K562 (cell line): ENCODE results near the gene CAPZB. TPM values are rescaled to one million over a fixed set of nuclear protein-coding genes. Genes with fewer than 3 reads are reported as not detected.

ENCODE experiments used
- ATAC-seq: fragments of 200-7000 bp; cut with Tn5 transposase; 3 replicates; pipeline ENCODE4 v1.9.1; 2020; ENCODE audit warnings: moderate library complexity
- BruUV-seq: library from RNA; stranded (reverse); fragments of 400-500 nt; replicated peaks from 2 replicates; lab custom pipeline; 2021; lab: Mats Ljungman, UMichigan
- CTCF ChIA-PET: fragments of 300-600 bp; formaldehyde crosslinking; extraction: SDS; loops from one replicate; lab custom pipeline; 2021; ENCODE audit warnings: low intra/inter-chr PET ratio; lab: Yijun Ruan, JAX
- POLR2A ChIA-PET: fragments of 300-600, 350-650 bp; sonication (Branson Sonifier 250); formaldehyde crosslinking; extraction: SDS; loops from one replicate; lab custom pipeline; 2021; ENCODE audit warnings: antibody characterized with exemption, inconsistent platforms; lab: Yijun Ruan, JAX
- DNase-seq, 4 experiments: peaks; one replicate each; pipeline versions ENCODE4 v3.0.0 to v3.0.0-alpha.2; 2011 to 2018; ENCODE audit warnings: low spot score in 3 of 4, mixed read lengths in 3 of 4; ENCODE audit errors: extremely low read depth in 1 of 4
- FAIRE-seq: peaks from 2 replicates; lab custom pipeline; 2011; peaks lifted over from hg19 to GRCh38; lab: Jason Lieb, UNC
- H2AFZ ChIP-seq: 2 replicates; pipeline ENCODE4 v1.6.0; 2011; ENCODE audit warnings: low read depth, low read length, control low read depth, inconsistent platforms
- H3K27ac ChIP-seq: fragments of 200-600 bp; 3 replicates; pipeline ENCODE4 v1.8.0; 2011; ENCODE audit warnings: low read depth, mild to moderate bottlenecking, control low read depth, inconsistent platforms, low read length, moderate library complexity, mixed read lengths; ENCODE audit errors: extremely low read depth
- H3K27me3 ChIP-seq, 2 experiments: fragments of 300-600 bp in 1 of 2; 2 replicates in 1 of 2; 3 replicates in 1 of 2; pipeline versions ENCODE4 v1.6.0 to v1.8.0; 2011; ENCODE audit warnings: inconsistent platforms in 2 of 2, low read length in 2 of 2, mild to moderate bottlenecking in 1 of 2, mixed read lengths in 1 of 2, moderate library complexity in 1 of 2; ENCODE audit not compliant: control insufficient read depth in 2 of 2, insufficient read depth in 2 of 2
- H3K36me3 ChIP-seq: fragments of 300-600 bp; 3 replicates; pipeline ENCODE4 v1.8.0; 2011; ENCODE audit warnings: mild to moderate bottlenecking, low read length, inconsistent platforms; ENCODE audit not compliant: control insufficient read depth, insufficient read depth
- H3K4me1 ChIP-seq, 2 experiments: fragments of 200-600 bp in 1 of 2; replicated peaks in 1 of 2; 2 replicates in 1 of 2; 3 replicates in 1 of 2; pipeline versions ENCODE4 v1.5.1 to v1.8.0; 2011; ENCODE audit warnings: inconsistent platforms in 2 of 2, low read length in 2 of 2, mild to moderate bottlenecking in 1 of 2, mixed read lengths in 1 of 2, moderate library complexity in 1 of 2; ENCODE audit not compliant: control insufficient read depth in 2 of 2, insufficient read depth in 2 of 2
- H3K4me2 ChIP-seq: 2 replicates; pipeline ENCODE4 v1.6.1; 2011; ENCODE audit warnings: low read length, control low read depth, inconsistent platforms, mixed read lengths; ENCODE audit not compliant: insufficient read depth
- H3K4me3 ChIP-seq: fragments of 200-600 bp; sonication (generic), shearing (Covaris generic); 2 replicates; pipeline ENCODE4 v1.5.1; 2016; ENCODE audit warnings: control low read depth, inconsistent platforms
- H3K79me2 ChIP-seq: fragments of 200-600 bp; 3 replicates; pipeline ENCODE4 v1.8.0; 2011; ENCODE audit warnings: low read length, inconsistent platforms; ENCODE audit not compliant: control insufficient read depth, insufficient read depth
- H3K9ac ChIP-seq, 2 experiments: 2 replicates each; pipeline versions ENCODE4 v1.6.0 to v1.6.1; 2011; ENCODE audit warnings: low read depth in 2 of 2, low read length in 2 of 2, control low read depth in 1 of 2, inconsistent platforms in 1 of 2, mild to moderate bottlenecking in 1 of 2, mixed read lengths in 1 of 2; ENCODE audit not compliant: insufficient read depth in 1 of 2
- H3K9me1 ChIP-seq: one replicate; pipeline ENCODE4 v1.6.0; 2011; ENCODE audit warnings: inconsistent platforms, mild to moderate bottlenecking, low read length, moderate library complexity; ENCODE audit not compliant: control insufficient read depth, insufficient read depth
- H3K9me3 ChIP-seq: replicated peaks from 2 replicates; pipeline ENCODE4 v1.5.1; 2011; ENCODE audit warnings: low read depth, low read length, inconsistent platforms; ENCODE audit not compliant: control insufficient read depth, insufficient read depth
- H4K20me1 ChIP-seq: replicated peaks from 2 replicates; pipeline ENCODE4 v1.6.1; 2011; ENCODE audit warnings: low read length, inconsistent platforms, mixed read lengths; ENCODE audit not compliant: control insufficient read depth, insufficient read depth
- CBX5 ChIP-seq: IDR thresholded peaks from 2 replicates; pipeline ENCODE4 v1.6.1; 2014; ENCODE audit warnings: low read depth, borderline replicate concordance
- CHAMP1 ChIP-seq: fragments of 450-650 bp; IDR thresholded peaks from 2 replicates; pipeline ENCODE4 v1.6.1; 2016; ENCODE audit warnings: mild to moderate bottlenecking
- CXXC5 ChIP-seq: fragments of 250-450 bp; sonication (Bioruptor Pico); IDR thresholded peaks from 2 replicates; pipeline ENCODE4 v1.8.0; 2022; ENCODE audit warnings: inconsistent platforms, mild to moderate bottlenecking, moderate library complexity
- HNRNPUL1 ChIP-seq: fragments of 200-400 bp; formaldehyde crosslinking; IDR thresholded peaks from 2 replicates; pipeline ENCODE4 v1.6.1; 2017; ENCODE audit warnings: low read length
- ILF3 ChIP-seq: fragments of 450-650 bp; IDR thresholded peaks from 2 replicates; pipeline ENCODE4 v1.6.1; 2018; ENCODE audit warnings: antibody characterized with exemption, mild to moderate bottlenecking, moderate library complexity, borderline replicate concordance
- RAD21 ChIP-seq, 2 experiments: fragments of 250-450 bp in 1 of 2; fragments of 450-650 bp in 1 of 2; sonication (Bioruptor Pico) in 1 of 2; formaldehyde crosslinking in 1 of 2; IDR thresholded peaks in 1 of 2; conservative IDR thresholded peaks in 1 of 2; 2 replicates each; pipeline versions ENCODE4 v1.4.0 to v1.8.0; 2020 to 2022; ENCODE audit warnings: mild to moderate bottlenecking in 2 of 2, moderate library complexity in 1 of 2
- ZNF175 ChIP-seq: fragments of 200-800 bp; sonication (Bioruptor generic); IDR thresholded peaks from 2 replicates; pipeline ENCODE4 v1.6.1; 2016; ENCODE audit warnings: low read depth, mild to moderate bottlenecking, missing genetic modification characterization, missing compliant biosample characterization
- ZNF3 ChIP-seq: fragments of 250-450 bp; sonication (Bioruptor Pico); IDR thresholded peaks from 2 replicates; pipeline ENCODE4 v1.5.0; 2021; ENCODE audit warnings: mild to moderate bottlenecking, moderate library complexity
- WGBS: fragments of 100-300 bp; shearing (Covaris generic); methylation state at CpG from one replicate; pipeline ENCODE4 v1.1.6; 2016; ENCODE audit warnings: low coverage, mixed read lengths; ENCODE audit not compliant: insufficient coverage; ENCODE audit errors: missing lambda C conversion rate; 5-methylcytosine and 5-hydroxymethylcytosine counted together
- in situ Hi-C: fragments of 300-500 bp; cut with MboI; formaldehyde crosslinking; loops from 4 replicates; pipeline ENCODE4 v1.15.0; 2018; ENCODE audit warnings: inconsistent platforms, mixed read lengths
- intact Hi-C: fragments of 100-400 bp; cut with micrococcal nuclease; formaldehyde crosslinking; loops from 2 replicates; pipeline ENCODE4 v1.14.2; 2022
- polyA plus RNA-seq, 8 experiments: library from polyadenylated mRNA; depleted of rRNA in 4 of 8; stranded (reverse) in 5 of 8; unstranded in 3 of 8; fragments of >200 nt; fragmentation: Nextera tagmentation in 2 of 8; fragmentation: Illumina TruSeq in 1 of 8; extraction: Ambion mirVana in 2 of 8; extraction: Trizol in 1 of 8; gene quantifications; 2 replicates each; pipeline versions ENCODE4 v1.2.1 to v1.2.3, GENCODE V29; 2011 to 2014; ENCODE audit warnings: inconsistent platforms in 1 of 8, missing spikeins in 1 of 8
- total RNA-seq, 7 experiments: library from RNA; depleted of rRNA in 6 of 7; stranded (reverse); fragments of >200 nt in 6 of 7; fragmentation: Illumina TruSeq in 2 of 7; extraction: Trizol in 2 of 7; gene quantifications; 2 replicates each; pipeline versions ENCODE4 v1.2.1 to v1.2.3, GENCODE V29; 2011 to 2021; ENCODE audit warnings: low replicate concordance in 1 of 7
- TF ChIP-seq, protein P1 (sequence below): sonication (generic); formaldehyde crosslinking; IDR thresholded peaks from 2 replicates; pipeline ENCODE4 v1.8.1; 2023; ENCODE audit warnings: mild to moderate bottlenecking, missing genetic modification reagents
- TF ChIP-seq, protein P2 (sequence below): fragments of 250-450 bp; sonication (Bioruptor Pico); IDR thresholded peaks from 2 replicates; pipeline ENCODE4 v1.8.0; 2022; ENCODE audit warnings: inconsistent platforms, mild to moderate bottlenecking, moderate library complexity, borderline replicate concordance

The CAPZB gene
- total and polyA plus RNA-seq, 9 of the 15 experiments (the other 6 are each of a cell fraction or from before 2014, with no cell fraction given): 57.6 to 297 (median 125) TPM

DNA sequence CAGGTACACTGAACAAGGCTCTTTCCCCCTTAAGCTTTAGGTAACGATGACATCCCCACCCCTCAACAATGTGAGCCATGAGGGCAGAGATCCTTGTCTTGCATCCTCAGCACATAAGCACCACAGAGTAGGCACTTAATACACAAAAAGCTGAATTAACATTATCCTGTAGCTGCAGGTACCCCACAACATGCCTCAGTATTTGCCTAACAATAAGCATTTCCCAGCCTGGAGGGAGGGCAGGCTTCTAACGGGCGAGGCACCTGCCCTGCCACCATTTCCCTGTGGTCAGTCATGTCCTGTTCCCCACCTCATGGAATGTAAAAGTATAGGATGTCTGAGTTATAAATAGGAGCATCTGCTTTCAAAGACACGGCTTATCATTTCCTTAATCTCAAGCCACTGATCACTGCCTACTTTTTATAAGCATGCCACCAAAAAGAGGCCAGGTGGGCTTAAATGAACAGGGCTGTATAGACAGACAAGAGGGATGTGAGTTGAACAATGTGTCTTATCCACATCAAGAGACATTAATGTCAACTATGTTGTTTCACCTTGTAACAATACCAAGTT, 3.4 kb downstream of the CAPZB start:
- DNase-seq: no peak
- BruUV-seq: no TSS peak
- no peak overlapping the region for H3K4me3 ChIP-seq
- no peak for TF ChIP-seq ZNF175 (CRISPR knock-in tag)
- TF ChIP-seq CXXC5 (CRISPR knock-in tag): no peak
- TF ChIP-seq ZNF3: no peak
- no peak for TF ChIP-seq HNRNPUL1
- no peak for TF ChIP-seq CHAMP1
- TF ChIP-seq, protein P1, sequence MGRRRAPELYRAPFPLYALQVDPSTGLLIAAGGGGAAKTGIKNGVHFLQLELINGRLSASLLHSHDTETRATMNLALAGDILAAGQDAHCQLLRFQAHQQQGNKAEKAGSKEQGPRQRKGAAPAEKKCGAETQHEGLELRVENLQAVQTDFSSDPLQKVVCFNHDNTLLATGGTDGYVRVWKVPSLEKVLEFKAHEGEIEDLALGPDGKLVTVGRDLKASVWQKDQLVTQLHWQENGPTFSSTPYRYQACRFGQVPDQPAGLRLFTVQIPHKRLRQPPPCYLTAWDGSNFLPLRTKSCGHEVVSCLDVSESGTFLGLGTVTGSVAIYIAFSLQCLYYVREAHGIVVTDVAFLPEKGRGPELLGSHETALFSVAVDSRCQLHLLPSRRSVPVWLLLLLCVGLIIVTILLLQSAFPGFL (CRISPR knock-in tag): no peak
- no peak for TF ChIP-seq ILF3
- TF ChIP-seq, protein P2, sequence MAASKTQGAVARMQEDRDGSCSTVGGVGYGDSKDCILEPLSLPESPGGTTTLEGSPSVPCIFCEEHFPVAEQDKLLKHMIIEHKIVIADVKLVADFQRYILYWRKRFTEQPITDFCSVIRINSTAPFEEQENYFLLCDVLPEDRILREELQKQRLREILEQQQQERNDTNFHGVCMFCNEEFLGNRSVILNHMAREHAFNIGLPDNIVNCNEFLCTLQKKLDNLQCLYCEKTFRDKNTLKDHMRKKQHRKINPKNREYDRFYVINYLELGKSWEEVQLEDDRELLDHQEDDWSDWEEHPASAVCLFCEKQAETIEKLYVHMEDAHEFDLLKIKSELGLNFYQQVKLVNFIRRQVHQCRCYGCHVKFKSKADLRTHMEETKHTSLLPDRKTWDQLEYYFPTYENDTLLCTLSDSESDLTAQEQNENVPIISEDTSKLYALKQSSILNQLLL (CRISPR knock-in tag): no peak
- TF ChIP-seq RAD21 (CRISPR knock-in tag; conservative IDR thresholded peaks at IDR 0.05 in 1 of 2, IDR thresholded peaks at IDR 0.05 in 1 of 2): no peak
- no peak for TF ChIP-seq CBX5
- H4K20me1 ChIP-seq: peaks cover 69% of the 10 kb centered on the region
- peaks cover 15% of the 10 kb centered on the region for H3K9me1 ChIP-seq
- peaks cover 47% of the 10 kb centered on the region for H3K36me3 ChIP-seq
- POLR2A ChIA-PET: interaction anchor here (0.6 to 2.0 kb wide), 11 partner anchors 9 to 226 kb away, joined by 3 to 14 read pairs (median 4); a partner anchor contains a TSS
- H3K4me2 ChIP-seq: no peak overlapping the region
- H3K27ac ChIP-seq: no peak overlapping the region
- H3K9me3 ChIP-seq: no peaks in the 10 kb centered on the region
- H2AFZ ChIP-seq: no peak overlapping the region
- CTCF ChIA-PET: no interaction called here
- ATAC-seq: no peak
- in situ Hi-C loops: no loop called here
- WGBS: 67% methylated on average over 4 of the region's 4 CpGs
- intact Hi-C loops: no loop called here
- H3K9ac ChIP-seq: no peak overlapping the region
- H3K27me3 ChIP-seq: no peaks in the 10 kb centered on the region
- peaks cover 90% of the 10 kb centered on the region for H3K79me2 ChIP-seq
- no peak for FAIRE-seq
- H3K4me1 ChIP-seq: peaks cover 53 to 61% of the 10 kb centered on the region in 2 experiments
